Pulmonary artery endothelial cell (primary cell): ENCODE data around the gene PTPN11. TPM values are rescaled to one million over a fixed set of nuclear protein-coding genes. Genes with fewer than 3 reads are reported as not detected.
"Not testable (repeated sequence)": the region's sequence is repeated elsewhere in the genome, so short reads cannot be mapped to it uniquely, and the experiment has no call there.

Source experiments
- DNase-seq: peaks from one replicate; pipeline ENCODE4 v3.0.0-alpha.2; 2011; ENCODE audit warnings: low read depth, low spot score
- total RNA-seq: library from RNA; depleted of rRNA; stranded (reverse); fragments of >200 nt; gene quantifications from 2 replicates; pipeline ENCODE4 v1.2.3, GENCODE V29; 2014

PTPN11 gene
- total RNA-seq, 1 donor from 2014 or later, result 84.0 TPM

- peak; percentile 80 for DNase-seq
Observed at GRCh38 chr12:112409064-112409905, 9.5 kb upstream of the PTPN11 start, which contains the start of gene RPL6. RPL6 (minus strand) TSS chr12:112409605; CDS start chr12:112408656, 949 bp downstream.

GRCh38 chr12:112409906-112410244 is 8.9 kb upstream of the PTPN11 start:
- DNase-seq, result no peak

DNA sequence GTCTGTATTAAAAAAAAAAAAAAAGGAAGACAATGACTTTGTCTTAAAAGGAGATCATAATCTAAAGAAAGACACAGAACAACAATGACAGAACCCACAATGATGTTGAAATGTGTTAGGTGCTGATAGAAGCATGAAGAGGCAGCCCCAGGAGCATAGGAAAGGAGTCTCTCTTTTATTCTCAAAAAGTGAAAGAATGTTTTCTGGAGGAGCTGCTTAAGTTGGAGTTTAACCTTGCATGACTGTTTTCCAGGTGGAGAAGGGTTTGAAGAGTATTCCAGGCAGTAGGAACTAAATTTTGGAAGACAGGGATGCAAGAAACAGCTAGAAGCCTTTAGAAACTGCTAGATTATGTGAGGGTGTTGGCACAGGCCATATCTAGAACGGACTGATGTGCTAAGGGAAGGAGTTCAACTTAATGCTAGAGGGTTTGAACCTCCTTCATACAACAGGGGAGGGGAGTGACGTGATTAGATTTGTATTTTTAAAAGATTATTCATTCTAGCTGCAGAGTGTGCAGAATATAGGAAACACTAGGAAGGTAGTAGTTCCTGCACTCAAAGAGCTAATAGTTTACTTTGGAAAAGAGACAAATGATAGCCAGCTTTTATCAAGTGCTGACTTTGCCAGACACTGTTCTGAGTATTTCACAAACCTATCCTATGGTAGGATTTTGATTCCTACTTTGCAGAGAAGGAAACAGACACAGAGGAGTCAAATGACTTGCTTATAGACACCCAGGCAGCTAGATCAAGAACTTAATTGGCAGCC is 4.7 kb upstream of the PTPN11 start:
- no peak for DNase-seq

- DNase-seq, result not testable (repeated sequence)
Observed at GRCh38 chr12:112415457-112415856, 3.3 kb upstream of the PTPN11 start.

GRCh38 chr12:112418273-112418607 is 507 bp upstream of the PTPN11 start:
- no peak for DNase-seq

GRCh38 chr12:112419297-112420133 is 768 bp downstream of the PTPN11 start:
- DNase-seq, result peak; percentile 22

DNA sequence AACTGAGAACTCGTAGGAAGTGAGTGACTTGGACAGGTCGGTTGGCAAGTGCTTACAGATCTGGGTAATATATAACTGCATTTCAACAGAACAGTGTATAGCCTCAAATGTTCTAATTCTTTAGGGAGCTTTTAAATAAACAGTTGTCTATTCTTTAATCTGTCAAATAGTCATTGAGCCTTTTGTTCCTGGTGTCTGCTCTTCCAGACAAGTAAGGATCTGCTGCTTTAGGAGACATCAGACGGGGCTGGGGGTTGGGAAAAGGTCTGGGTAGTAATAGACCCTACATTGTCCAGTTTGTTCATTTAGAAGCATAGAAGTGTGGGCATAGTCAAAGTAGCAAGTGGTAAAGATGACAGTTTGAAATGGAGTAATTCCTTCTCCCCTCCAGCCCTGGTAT is 2.0 kb downstream of the PTPN11 start:
- DNase-seq, result no peak

- DNase-seq, result no peak
Observed at GRCh38 chr12:112421363-112421762, 2.6 kb downstream of the PTPN11 start.

- no peak for DNase-seq
Observed at GRCh38 chr12:112422531-112422930, 3.8 kb downstream of the PTPN11 start.

GRCh38 chr12:112424126-112424525 is 5.4 kb downstream of the PTPN11 start:
- no peak for DNase-seq

DNA sequence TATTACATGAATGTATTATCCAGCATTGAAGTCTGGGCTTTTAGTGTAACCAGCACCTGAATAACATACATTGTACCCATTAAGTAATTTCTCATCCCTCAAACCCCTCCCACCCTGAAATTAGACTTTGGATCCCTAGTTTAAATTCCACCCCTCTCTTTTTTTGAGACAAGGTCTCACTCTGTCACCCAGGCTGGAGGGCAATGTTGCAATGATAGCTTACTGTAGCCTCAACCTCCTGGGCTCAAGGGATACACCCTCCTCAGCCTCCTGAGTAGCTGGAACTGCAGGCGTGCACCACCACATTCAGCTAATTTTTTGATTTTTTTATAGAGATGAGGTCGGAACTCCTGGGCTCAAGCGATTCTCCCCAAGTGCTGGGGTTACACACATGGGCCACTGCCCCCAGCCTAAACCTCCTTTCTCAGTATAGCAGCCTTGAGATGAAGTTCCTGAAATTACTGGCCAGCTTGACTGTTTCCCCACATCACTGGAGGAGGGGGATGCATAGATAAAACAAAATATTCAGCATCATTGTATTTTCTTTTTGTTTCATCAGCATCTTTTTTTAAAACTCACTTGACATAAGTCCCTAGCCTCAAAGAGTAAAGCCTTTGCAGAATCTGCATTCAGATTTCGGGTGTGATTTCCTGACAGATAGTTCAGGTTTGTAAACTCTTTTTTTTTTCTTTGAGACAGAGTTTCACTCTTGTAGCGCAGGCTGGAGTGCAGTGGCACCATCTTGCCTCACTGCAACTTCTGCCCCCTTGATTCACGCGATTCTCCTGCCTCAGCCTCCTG is 7.0 kb downstream of the PTPN11 start:
- DNase-seq, result no peak

DNA sequence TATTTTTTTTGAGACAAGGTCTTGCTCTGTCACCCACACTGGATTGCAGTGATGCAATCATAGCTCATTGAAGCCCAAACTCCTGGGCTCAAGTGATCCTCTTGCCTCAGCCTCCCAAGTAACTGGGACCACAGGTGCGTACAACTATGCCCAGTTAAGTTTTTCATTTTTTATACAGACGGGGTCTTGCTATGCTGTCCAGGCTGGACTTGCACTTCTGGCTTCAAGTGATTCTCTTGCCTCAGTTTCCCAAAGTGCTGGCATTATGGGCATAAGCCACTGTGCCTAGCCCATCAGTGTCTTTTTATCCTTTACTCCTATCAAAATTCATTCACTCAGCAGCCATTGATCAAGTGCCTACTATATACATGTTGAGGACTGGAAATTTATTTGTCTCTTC is 9.0 kb downstream of the PTPN11 start:
- no peak for DNase-seq

- DNase-seq, result no peak
Observed at GRCh38 chr12:112430929-112431328, 12.2 kb downstream of the PTPN11 start.

DNA sequence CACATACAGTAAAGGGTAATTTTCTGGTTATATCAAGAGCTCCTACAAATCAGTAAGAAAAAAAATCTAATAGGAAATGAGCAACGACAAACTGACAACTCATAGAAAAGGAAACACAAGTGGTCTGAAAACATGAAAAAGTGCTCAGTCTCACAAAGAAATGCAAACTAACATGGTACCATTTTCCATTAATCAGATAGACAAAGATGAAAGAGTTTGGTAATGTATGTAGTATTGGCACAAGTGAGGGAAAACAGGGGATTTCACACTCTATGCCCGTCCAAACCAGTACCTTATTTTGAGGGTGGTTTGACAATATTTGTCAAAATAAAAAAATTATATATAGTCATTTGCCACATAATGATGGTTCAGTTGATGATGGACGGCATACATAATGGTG is 13.2 kb downstream of the PTPN11 start:
- DNase-seq, result no peak

DNA sequence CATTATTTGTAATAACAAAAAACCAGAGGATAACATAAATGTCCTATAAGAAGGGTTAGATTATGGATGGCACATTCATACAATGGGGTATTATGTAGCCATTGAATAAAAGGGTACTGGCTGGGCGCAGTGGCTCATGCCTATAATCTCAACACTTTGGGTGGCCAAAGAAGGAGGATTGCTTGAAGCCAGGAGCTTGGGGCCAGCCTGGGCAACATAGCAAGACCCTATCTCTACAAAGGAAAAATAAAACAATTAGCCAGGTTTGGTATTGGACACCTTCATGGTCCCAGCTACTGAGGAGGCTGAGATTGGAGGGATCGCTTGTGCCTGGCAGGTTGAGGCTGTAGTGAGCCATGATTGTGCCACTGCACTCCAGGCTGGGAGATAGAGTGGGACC is 14.8 kb downstream of the PTPN11 start:
- no peak for DNase-seq

GRCh38 chr12:112438645-112439044 is 19.9 kb downstream of the PTPN11 start:
- DNase-seq, result not testable (repeated sequence)

GRCh38 chr12:112439769-112440168 is 21.0 kb downstream of the PTPN11 start:
- DNase-seq, result no peak

DNA sequence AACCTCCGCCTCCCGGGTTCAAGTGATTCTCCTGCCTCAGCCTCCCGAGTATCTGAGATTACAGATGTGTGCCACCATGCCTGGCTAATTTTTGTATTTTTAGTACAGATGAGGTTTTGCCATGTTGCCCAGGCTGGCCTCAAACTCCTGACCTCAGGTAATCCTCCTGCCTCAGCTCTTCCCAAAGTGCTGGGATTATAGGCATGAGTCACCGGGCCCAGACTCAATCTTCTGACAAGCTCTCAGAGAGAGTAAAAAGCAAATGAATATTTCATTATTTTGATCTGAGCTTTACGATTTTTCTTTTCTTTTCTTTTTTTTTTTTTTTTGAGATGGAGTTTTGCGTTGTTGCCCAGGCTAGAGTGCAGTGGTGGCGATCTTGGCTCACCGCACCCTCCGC is 21.9 kb downstream of the PTPN11 start:
- DNase-seq, result not testable (repeated sequence)

DNA sequence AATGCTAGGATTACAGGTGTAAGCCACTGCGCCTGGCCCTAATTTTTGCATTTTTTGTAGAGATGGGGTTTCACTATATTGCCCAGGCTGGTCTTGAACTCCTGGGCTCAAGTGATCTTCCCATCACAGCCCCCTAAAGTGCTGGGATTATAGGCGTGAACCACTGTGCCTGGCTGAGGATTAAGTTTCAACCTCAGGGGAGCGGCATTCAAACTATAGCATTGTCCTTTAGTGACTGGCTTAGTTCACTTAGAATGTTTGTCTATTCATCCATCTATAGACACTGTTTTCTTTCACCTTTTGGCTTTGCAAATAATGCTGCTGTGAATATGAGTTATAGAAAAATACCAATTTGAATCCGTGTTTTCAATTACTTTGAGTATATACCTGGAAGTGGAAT is 25.2 kb downstream of the PTPN11 start:
- DNase-seq, result no peak

DNA sequence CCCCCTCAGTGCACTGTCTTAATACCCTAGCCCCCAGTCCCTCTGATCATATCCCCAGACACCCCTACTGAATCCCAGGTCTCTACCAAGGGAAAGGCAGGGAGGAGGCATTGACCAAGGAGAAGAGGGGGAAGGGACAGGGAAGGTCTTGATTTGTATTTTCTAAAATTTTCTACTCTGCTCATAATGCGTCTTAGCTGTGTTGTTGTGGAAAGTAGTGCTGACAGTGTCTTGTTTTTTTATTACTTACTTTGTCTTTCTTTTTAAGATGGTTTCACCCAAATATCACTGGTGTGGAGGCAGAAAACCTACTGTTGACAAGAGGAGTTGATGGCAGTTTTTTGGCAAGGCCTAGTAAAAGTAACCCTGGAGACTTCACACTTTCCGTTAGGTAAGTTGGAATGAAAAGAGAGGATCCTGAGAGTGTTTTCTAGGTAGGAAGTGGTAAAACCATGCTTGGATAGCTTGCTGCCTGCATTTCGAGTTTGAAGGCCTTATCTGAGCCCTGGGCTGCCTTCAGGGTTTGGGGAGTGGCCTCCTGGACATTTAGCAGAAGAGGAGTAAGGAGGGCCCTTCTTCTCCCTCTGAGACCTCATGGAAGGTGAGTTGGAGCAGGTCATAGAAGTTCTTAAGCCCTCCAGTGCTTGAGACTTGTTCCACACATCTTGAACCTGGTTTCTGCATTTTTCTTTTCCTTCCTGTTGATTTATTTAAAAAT is 27.4 kb downstream of the PTPN11 start:
- DNase-seq, result no peak
